H9 (cell line): Measurements from ENCODE around the gene CLMP. TPM values are rescaled to one million over a fixed set of nuclear protein-coding genes. Genes with fewer than 3 reads are reported as not detected.

ENCODE experiments used
- DNase-seq: peaks from one replicate; pipeline ENCODE4 v3.0.0-alpha.2; 2017
- H2AFZ ChIP-seq: one replicate; pipeline ENCODE4 v1.6.1; 2013; ENCODE audit warnings: mild to moderate bottlenecking, low read length, control low read depth, moderate library complexity
- H2AK5ac ChIP-seq: 2 replicates; pipeline ENCODE4 v1.6.1; 2013; ENCODE audit warnings: low read length, control low read depth, mixed read lengths; ENCODE audit not compliant: insufficient read length
- H2BK120ac ChIP-seq: one replicate; pipeline ENCODE4 v1.6.1; 2013; ENCODE audit warnings: low read depth, mild to moderate bottlenecking, low read length, control low read depth, inconsistent platforms; ENCODE audit not compliant: poor library complexity, severe bottlenecking
- H2BK12ac ChIP-seq: 2 replicates; pipeline ENCODE4 v1.6.1; 2013; ENCODE audit warnings: low read length, control low read depth, mixed read lengths, low read depth; ENCODE audit not compliant: insufficient read length
- H2BK15ac ChIP-seq: 2 replicates; pipeline ENCODE4 v1.6.1; 2013; ENCODE audit warnings: low read depth, low read length, control low read depth
- H2BK20ac ChIP-seq: one replicate; pipeline ENCODE4 v1.6.1; 2013; ENCODE audit warnings: low read depth, mild to moderate bottlenecking, low read length, control low read depth, inconsistent platforms; ENCODE audit not compliant: poor library complexity, severe bottlenecking
- H2BK5ac ChIP-seq: 2 replicates; pipeline ENCODE4 v1.6.1; 2013; ENCODE audit warnings: low read length, control low read depth, mixed read lengths; ENCODE audit not compliant: insufficient read length
- H3K14ac ChIP-seq: 2 replicates; pipeline ENCODE4 v1.6.1; 2013; ENCODE audit warnings: low read length, control low read depth; ENCODE audit not compliant: insufficient read depth
- H3K18ac ChIP-seq: 2 replicates; pipeline ENCODE4 v1.6.1; 2013; ENCODE audit warnings: low read depth, mild to moderate bottlenecking, mixed read lengths, low read length, control low read depth; ENCODE audit not compliant: insufficient read length
- H3K23ac ChIP-seq: 2 replicates; pipeline ENCODE4 v1.6.1; 2013; ENCODE audit warnings: low read length, control low read depth, mixed read lengths, low read depth; ENCODE audit not compliant: insufficient read length
- H3K23me2 ChIP-seq: 2 replicates; pipeline ENCODE4 v1.6.1; 2013; ENCODE audit warnings: low read depth, mild to moderate bottlenecking, mixed read lengths, low read length, control low read depth; ENCODE audit not compliant: insufficient read length, poor library complexity, severe bottlenecking
- H3K27ac ChIP-seq: 2 replicates; pipeline ENCODE4 v1.5.1; 2013; ENCODE audit warnings: low read length, control low read depth, mixed read lengths, low read depth; ENCODE audit not compliant: insufficient read length
- H3K27me3 ChIP-seq: 2 replicates; pipeline ENCODE4 v1.6.1; 2013; ENCODE audit warnings: low read length, control low read depth, inconsistent platforms; ENCODE audit not compliant: insufficient read depth
- H3K4ac ChIP-seq: 2 replicates; pipeline ENCODE4 v1.6.1; 2013; ENCODE audit warnings: low read depth, mild to moderate bottlenecking, control low read depth, inconsistent platforms, low read length, moderate library complexity
- H3K4me1 ChIP-seq: 2 replicates; pipeline ENCODE4 v1.6.1; 2013; ENCODE audit warnings: low read length, control low read depth, inconsistent platforms; ENCODE audit not compliant: insufficient read depth
- H3K4me2 ChIP-seq: 2 replicates; pipeline ENCODE4 v1.6.1; 2013; ENCODE audit warnings: low read length, control low read depth, mixed read lengths; ENCODE audit not compliant: insufficient read length, insufficient read depth
- H3K56ac ChIP-seq: 2 replicates; pipeline ENCODE4 v1.6.1; 2013; ENCODE audit warnings: low read depth, mild to moderate bottlenecking, mixed read lengths, low read length, control low read depth; ENCODE audit not compliant: insufficient read length
- H3K79me1 ChIP-seq: 2 replicates; pipeline ENCODE4 v1.6.1; 2013; ENCODE audit warnings: low read depth, mild to moderate bottlenecking, moderate library complexity, low read length, control low read depth, inconsistent platforms; ENCODE audit not compliant: insufficient read depth, poor library complexity, severe bottlenecking
- H3K79me2 ChIP-seq: 2 replicates; pipeline ENCODE4 v1.6.1; 2013; ENCODE audit warnings: low read length, control low read depth, inconsistent platforms; ENCODE audit not compliant: insufficient read depth
- H3K9ac ChIP-seq: 2 replicates; pipeline ENCODE4 v1.6.1; 2013; ENCODE audit warnings: low read length, control low read depth, mixed read lengths; ENCODE audit not compliant: insufficient read length; ENCODE audit errors: extremely low read depth
- H3K9me3 ChIP-seq: one replicate; pipeline ENCODE4 v1.6.1; 2013; ENCODE audit warnings: low read depth, low read length, inconsistent platforms; ENCODE audit not compliant: control insufficient read depth
- H3T11ph ChIP-seq: one replicate; pipeline ENCODE4 v1.6.1; 2013; ENCODE audit warnings: mild to moderate bottlenecking, low read length, control low read depth, inconsistent platforms
- H4K20me1 ChIP-seq: one replicate; pipeline ENCODE4 v1.6.1; 2013; ENCODE audit not compliant: control insufficient read depth, insufficient read length, insufficient read depth
- H4K5ac ChIP-seq: 2 replicates; pipeline ENCODE4 v1.6.1; 2013; ENCODE audit warnings: low read depth, mild to moderate bottlenecking, mixed read lengths, low read length, control low read depth; ENCODE audit not compliant: insufficient read length
- H4K8ac ChIP-seq: replicated peaks from 2 replicates; pipeline ENCODE4 v1.6.1; 2013; ENCODE audit warnings: low read length, control low read depth, mixed read lengths, low read depth; ENCODE audit not compliant: insufficient read length
- H4K91ac ChIP-seq: 2 replicates; pipeline ENCODE4 v1.6.1; 2013; ENCODE audit warnings: low read depth, mild to moderate bottlenecking, moderate library complexity, mixed read lengths, low read length, control low read depth; ENCODE audit not compliant: insufficient read length
- H3K27ac Mint-ChIP-seq, 3 experiments: 2 replicates in 2 of 3; 3 replicates in 1 of 3; pipeline ENCODE4 v1.8.0; 2020 to 2021; ENCODE audit warnings: mixed read lengths in 3 of 3, mild to moderate bottlenecking in 1 of 3, moderate library complexity in 1 of 3
- H3K27me3 Mint-ChIP-seq: 2 replicates; pipeline ENCODE4 v1.8.0; 2021; ENCODE audit warnings: low read depth, mild to moderate bottlenecking, moderate library complexity, mixed read lengths
- H3K36me3 Mint-ChIP-seq, 3 experiments: 2 replicates in 2 of 3; 3 replicates in 1 of 3; pipeline ENCODE4 v1.8.0; 2020 to 2021; ENCODE audit warnings: low read depth in 3 of 3, mixed read lengths in 3 of 3; ENCODE audit not compliant: insufficient read depth in 1 of 3
- H3K4me1 Mint-ChIP-seq, 2 experiments: 2 replicates each; pipeline ENCODE4 v1.8.0; 2020; ENCODE audit warnings: mixed read lengths in 2 of 2
- H3K4me3 Mint-ChIP-seq, 2 experiments: 2 replicates in 1 of 2; 3 replicates in 1 of 2; pipeline ENCODE4 v1.8.0; 2020 to 2021; ENCODE audit warnings: mild to moderate bottlenecking in 2 of 2, mixed read lengths in 2 of 2, moderate library complexity in 1 of 2
- H3K9me3 Mint-ChIP-seq, 2 experiments: 2 replicates in 1 of 2; 3 replicates in 1 of 2; pipeline ENCODE4 v1.8.0; 2020; ENCODE audit warnings: mild to moderate bottlenecking in 2 of 2, mixed read lengths in 2 of 2, moderate library complexity in 1 of 2
- WGBS: extraction: QIAGEN DNeasy Blood & Tissue Kit; methylation state at CpG from one replicate; pipeline ENCODE4 v1.1.7; 2013; ENCODE audit warnings: missing lambda C conversion rate, low lambda C conversion rate, mixed read lengths; ENCODE audit not compliant: insufficient read length; ENCODE audit errors: extremely low coverage; 5-methylcytosine and 5-hydroxymethylcytosine counted together
- total RNA-seq: library from RNA; stranded (reverse); gene quantifications from 2 replicates; pipeline ENCODE4 v1.2.1, GENCODE V29; 2021
- TF ChIP-seq, protein P1 (sequence below): fragments of 200-600 bp; sonication (generic); conservative IDR thresholded peaks from 3 replicates; pipeline ENCODE4 v1.8.0; 2021; ENCODE audit warnings: antibody characterized with exemption, mild to moderate bottlenecking

CLMP gene
- total RNA-seq, 1 experiment from 2014 or later = 13.8 TPM

DNA sequence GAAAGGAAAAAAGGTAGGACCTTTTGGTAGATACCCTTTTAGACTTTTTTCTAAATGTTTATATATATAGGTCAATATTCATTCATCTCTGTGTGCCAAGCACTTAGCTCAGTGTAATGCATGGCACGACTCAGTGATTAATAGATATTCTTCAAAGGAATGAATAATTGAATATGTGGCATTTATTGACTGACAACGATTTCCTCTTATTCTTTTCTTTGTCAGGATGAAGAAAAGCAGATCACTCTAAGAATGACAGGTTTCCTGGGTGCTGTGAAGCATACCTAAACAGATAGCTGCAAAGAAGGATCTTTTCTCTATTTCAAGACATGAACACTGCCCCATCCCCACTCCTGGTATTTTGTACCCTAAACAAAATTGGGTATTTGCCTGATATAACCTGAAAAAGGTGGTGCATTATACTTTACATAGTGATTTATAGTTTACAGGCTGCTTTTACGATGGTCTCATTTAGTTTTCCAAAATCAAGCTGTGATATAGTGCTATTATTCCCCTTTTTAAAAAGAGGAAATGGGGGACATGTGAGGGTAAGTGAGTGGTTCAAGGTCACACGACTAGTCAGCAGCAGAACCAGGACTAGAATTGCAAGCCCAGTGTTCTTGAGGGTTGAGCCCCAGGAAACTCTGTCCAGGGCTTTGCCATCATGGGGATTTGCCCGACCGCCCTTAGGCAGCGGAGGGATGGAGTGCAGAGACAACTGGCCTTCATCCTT is 32.9 kb upstream of the CLMP start:
- Histone ChIP-seq H3K14ac (no peak overlapping the region; the same call in 1 of the 2 replicates), H3K9me3 (no peaks in the 10 kb centered on the region), H3K56ac (no peak overlapping the region), H3T11ph (no peak overlapping the region), H3K4me1 (peaks cover 10% of the 10 kb centered on the region), H2AFZ (no peak overlapping the region), H2BK12ac (no peak overlapping the region), H3K27ac (no peak overlapping the region), H4K8ac (no peak overlapping the region), H3K23ac (no peak overlapping the region), H3K79me1 (no peaks in the 10 kb centered on the region), H3K9ac (no peak overlapping the region), H4K5ac (no peak overlapping the region), H3K4ac (no peak overlapping the region), H2BK5ac (no peak overlapping the region), H2BK20ac (no peak overlapping the region), H4K20me1 (no peaks in the 10 kb centered on the region), H3K27me3 (no peaks in the 10 kb centered on the region), H3K23me2 (no peaks in the 10 kb centered on the region), H3K4me2 (no peak overlapping the region), H2BK120ac (no peak overlapping the region), H4K91ac (no peak overlapping the region), H3K18ac (no peak overlapping the region), H2BK15ac (no peak overlapping the region), H3K79me2 (no peaks in the 10 kb centered on the region), H2AK5ac (no peak overlapping the region)
- Mint-ChIP-seq H3K9me3 (0 out of 5 replicates have a peak, but pooled peaks cover 0 to under 1% of the 10 kb centered on the region in 2 experiments), H3K4me1 (peaks cover 23 to 25% of the 10 kb centered on the region in 2 experiments), H3K36me3 (no peaks in the 10 kb centered on the region), H3K27me3 (no peaks in the 10 kb centered on the region; the same call in 1 of the 2 replicates), H3K4me3 (no peak overlapping the region), H3K27ac (no peak overlapping the region)
- no peak for DNase-seq
- TF ChIP-seq, protein P1, sequence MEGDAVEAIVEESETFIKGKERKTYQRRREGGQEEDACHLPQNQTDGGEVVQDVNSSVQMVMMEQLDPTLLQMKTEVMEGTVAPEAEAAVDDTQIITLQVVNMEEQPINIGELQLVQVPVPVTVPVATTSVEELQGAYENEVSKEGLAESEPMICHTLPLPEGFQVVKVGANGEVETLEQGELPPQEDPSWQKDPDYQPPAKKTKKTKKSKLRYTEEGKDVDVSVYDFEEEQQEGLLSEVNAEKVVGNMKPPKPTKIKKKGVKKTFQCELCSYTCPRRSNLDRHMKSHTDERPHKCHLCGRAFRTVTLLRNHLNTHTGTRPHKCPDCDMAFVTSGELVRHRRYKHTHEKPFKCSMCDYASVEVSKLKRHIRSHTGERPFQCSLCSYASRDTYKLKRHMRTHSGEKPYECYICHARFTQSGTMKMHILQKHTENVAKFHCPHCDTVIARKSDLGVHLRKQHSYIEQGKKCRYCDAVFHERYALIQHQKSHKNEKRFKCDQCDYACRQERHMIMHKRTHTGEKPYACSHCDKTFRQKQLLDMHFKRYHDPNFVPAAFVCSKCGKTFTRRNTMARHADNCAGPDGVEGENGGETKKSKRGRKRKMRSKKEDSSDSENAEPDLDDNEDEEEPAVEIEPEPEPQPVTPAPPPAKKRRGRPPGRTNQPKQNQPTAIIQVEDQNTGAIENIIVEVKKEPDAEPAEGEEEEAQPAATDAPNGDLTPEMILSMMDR = no peak
- no CpG with 5 or more reads among the region's 7 CpGs for WGBS
